ENCODE data around the gene PDIA4.

Gene PDIA4

GRCh38 chr7:149072438-149072775, 44.1 kb upstream of the PDIA4 start:
- H2AFZ ChIP-seq: no peak overlapping the region
- no peak overlapping the region for H3K9ac ChIP-seq
- H3K36me3 ChIP-seq (ENCODE audit: control insufficient read depth, insufficient read depth, low read length): no peaks in the 10 kb centered on the region
- no peak overlapping the region for H3K27ac ChIP-seq
- H3K9me3 ChIP-seq (ENCODE audit: control insufficient read depth, low read length): no peaks in the 10 kb centered on the region
- no peak for TF ChIP-seq CTCF (IDR thresholded peaks at IDR 0.05)
- H3K4me2 ChIP-seq (ENCODE audit: low read length): no peak overlapping the region
- no peak overlapping the region for H3K4me3 ChIP-seq (ENCODE audit: low read depth, low read length)
- no peaks in the 10 kb centered on the region for H3K27me3 ChIP-seq (ENCODE audit: control insufficient read depth, insufficient read depth, low read length)
- no peaks in the 10 kb centered on the region for H3K79me2 ChIP-seq
- no peaks in the 10 kb centered on the region for H3K4me1 ChIP-seq

GRCh38 chr7:149071641-149072437, 43.5 kb upstream of the PDIA4 start:
- Histone ChIP-seq H3K27me3 (ENCODE audit: control insufficient read depth, insufficient read depth, low read length) (no peaks in the 10 kb centered on the region), H3K27ac (no peak overlapping the region), H3K79me2 (no peaks in the 10 kb centered on the region), H3K36me3 (ENCODE audit: control insufficient read depth, insufficient read depth, low read length) (no peaks in the 10 kb centered on the region), H3K9me3 (ENCODE audit: control insufficient read depth, low read length) (no peaks in the 10 kb centered on the region), H3K4me1 (no peaks in the 10 kb centered on the region), H3K9ac (no peak overlapping the region), H2AFZ (no peak overlapping the region), H3K4me3 (ENCODE audit: low read depth, low read length) (no peak overlapping the region), H3K4me2 (ENCODE audit: low read length) (no peak overlapping the region)
- no peak for TF ChIP-seq CTCF (IDR thresholded peaks at IDR 0.05)

GRCh38 chr7:149071182-149071635, 42.9 kb upstream of the PDIA4 start:
- Histone ChIP-seq H3K9ac (no peak overlapping the region), H3K27me3 (ENCODE audit: control insufficient read depth, insufficient read depth, low read length) (no peaks in the 10 kb centered on the region), H3K79me2 (no peaks in the 10 kb centered on the region), H3K27ac (no peak overlapping the region), H3K4me2 (ENCODE audit: low read length) (no peak overlapping the region), H3K9me3 (ENCODE audit: control insufficient read depth, low read length) (no peaks in the 10 kb centered on the region), H3K4me1 (no peaks in the 10 kb centered on the region), H2AFZ (no peak overlapping the region), H3K36me3 (ENCODE audit: control insufficient read depth, insufficient read depth, low read length) (no peaks in the 10 kb centered on the region), H3K4me3 (ENCODE audit: low read depth, low read length) (no peak overlapping the region)
- TF ChIP-seq CTCF (IDR thresholded peaks at IDR 0.05): no peak

GRCh38 chr7:149070372-149071125, 42.2 kb upstream of the PDIA4 start:
- no peaks in the 10 kb centered on the region for H3K36me3 ChIP-seq (ENCODE audit: control insufficient read depth, insufficient read depth, low read length)
- H3K27ac ChIP-seq: no peak overlapping the region
- no peak overlapping the region for H3K4me2 ChIP-seq (ENCODE audit: low read length)
- no peak overlapping the region for H2AFZ ChIP-seq
- H3K9me3 ChIP-seq (ENCODE audit: control insufficient read depth, low read length): no peaks in the 10 kb centered on the region
- H3K9ac ChIP-seq: no peak overlapping the region
- no peaks in the 10 kb centered on the region for H3K27me3 ChIP-seq (ENCODE audit: control insufficient read depth, insufficient read depth, low read length)
- H3K4me3 ChIP-seq (ENCODE audit: low read depth, low read length): no peak overlapping the region
- no peaks in the 10 kb centered on the region for H3K79me2 ChIP-seq
- H3K4me1 ChIP-seq: no peaks in the 10 kb centered on the region
- no peak for TF ChIP-seq CTCF (IDR thresholded peaks at IDR 0.05)
